ENCODE measurements around the gene ELAVL2. TPM values are rescaled to one million over a fixed set of nuclear protein-coding genes. Genes with fewer than 3 reads are reported as not detected.

The ELAVL2 gene
- total RNA-seq, 1 donor from 2014 or later, result not detected

GRCh38 chr9:23779220-23779619, 46.8 kb downstream of the ELAVL2 start:
- intact Hi-C loops (cut with micrococcal nuclease), result no loop called here
- ATAC-seq (no peak), DNase-seq (peak; percentile 6)

- intact Hi-C loops (cut with micrococcal nuclease), result no loop called here
- DNase-seq (no peak), ATAC-seq (no peak)
These were observed 48.7 kb downstream of the ELAVL2 start for GRCh38 chr9:23777328-23777727.

- intact Hi-C loops (cut with micrococcal nuclease), result no loop called here
- ATAC-seq (no peak), DNase-seq (no peak)
These were observed 50.5 kb downstream of the ELAVL2 start for GRCh38 chr9:23775549-23775948.

GRCh38 chr9:23774266-23774665, 51.8 kb downstream of the ELAVL2 start:
- ATAC-seq (no peak), DNase-seq (no peak)
- intact Hi-C loops (cut with micrococcal nuclease), result no loop called here

GRCh38 chr9:23772385-23772783, 53.7 kb downstream of the ELAVL2 start:
- no peak for DNase-seq
- ATAC-seq, result no peak
- intact Hi-C loops (cut with micrococcal nuclease), result no loop called here

- intact Hi-C loops (cut with micrococcal nuclease), result no loop called here
- no peak for ATAC-seq
These were observed 54.2 kb downstream of the ELAVL2 start for GRCh38 chr9:23771746-23772384.

GRCh38 chr9:23769307-23769935, 56.6 kb downstream of the ELAVL2 start:
- intact Hi-C loops (cut with micrococcal nuclease), result no loop called here

More at GRCh38 chr9:23771746-23772384, 54.2 kb downstream of the ELAVL2 start:
- no peak for DNase-seq

GRCh38 chr9:23768861-23769260, 57.2 kb downstream of the ELAVL2 start:
- no peak for DNase-seq
- no peak for ATAC-seq
- intact Hi-C loops (cut with micrococcal nuclease), result no loop called here

More at GRCh38 chr9:23769307-23769935, 56.6 kb downstream of the ELAVL2 start:
- no peak for ATAC-seq
- no peak for DNase-seq

GRCh38 chr9:23766613-23767012, 59.4 kb downstream of the ELAVL2 start:
- no peak for DNase-seq
- intact Hi-C loops (cut with micrococcal nuclease), result no loop called here

GRCh38 chr9:23765561-23765960, 60.5 kb downstream of the ELAVL2 start:
- ATAC-seq, result no peak
- intact Hi-C loops (cut with micrococcal nuclease), result no loop called here
- DNase-seq, result no peak

More at GRCh38 chr9:23766613-23767012, 59.4 kb downstream of the ELAVL2 start:
- peak; percentile 97 for ATAC-seq

- no peak for ATAC-seq
- intact Hi-C loops (cut with micrococcal nuclease), result no loop called here
- DNase-seq, result no peak
These were observed 61.8 kb downstream of the ELAVL2 start for GRCh38 chr9:23764219-23764618.

GRCh38 chr9:23754551-23754950, 71.5 kb downstream of the ELAVL2 start:
- intact Hi-C loops (cut with micrococcal nuclease), result no loop called here
- ATAC-seq (no peak), DNase-seq (no peak)

GRCh38 chr9:23752859-23753258, 73.2 kb downstream of the ELAVL2 start:
- ATAC-seq (no peak), DNase-seq (no peak)
- intact Hi-C loops (cut with micrococcal nuclease), result no loop called here

GRCh38 chr9:23751633-23752032, 74.4 kb downstream of the ELAVL2 start:
- ATAC-seq (no peak), DNase-seq (no peak)
- intact Hi-C loops (cut with micrococcal nuclease), result no loop called here

GRCh38 chr9:23750808-23751207, 75.2 kb downstream of the ELAVL2 start:
- ATAC-seq, result no peak
- no peak for DNase-seq
- intact Hi-C loops (cut with micrococcal nuclease), result no loop called here

GRCh38 chr9:23747088-23748075, 78.7 kb downstream of the ELAVL2 start:
- ATAC-seq (no peak), DNase-seq (no peak)
- intact Hi-C loops (cut with micrococcal nuclease), result no loop called here

GRCh38 chr9:23746317-23746716, 79.7 kb downstream of the ELAVL2 start:
- DNase-seq, result no peak

GRCh38 chr9:23743036-23743435, 83.0 kb downstream of the ELAVL2 start:
- intact Hi-C loops (cut with micrococcal nuclease), result no loop called here
- ATAC-seq, result no peak
- DNase-seq, result no peak

More at GRCh38 chr9:23746317-23746716, 79.7 kb downstream of the ELAVL2 start:
- intact Hi-C loops (cut with micrococcal nuclease), result no loop called here
- no peak for ATAC-seq

- ATAC-seq, result no peak
- no peak for DNase-seq
- intact Hi-C loops (cut with micrococcal nuclease), result no loop called here
These were observed 84.7 kb downstream of the ELAVL2 start for GRCh38 chr9:23741351-23741750.

- ATAC-seq, result no peak
- intact Hi-C loops (cut with micrococcal nuclease), result no loop called here
These were observed 85.5 kb downstream of the ELAVL2 start for GRCh38 chr9:23740531-23740930.

More at GRCh38 chr9:23740531-23740930, 85.5 kb downstream of the ELAVL2 start:
- DNase-seq, result no peak
